ENCODE results near the gene FGR.
A peak's percentile ranks its signal among the peaks of the same experiment; 100 is the strongest.
"Not testable (repeated sequence)": the region's sequence is repeated elsewhere in the genome, so short reads cannot be mapped to it uniquely, and the experiment has no call there.

FGR gene

GRCh38 chr1:27634985-27635367 lies at the start of gene FGR:
Gene FGR, minus strand, starts transcription at chr1:27635185. Its CDS starts 11,269 bp downstream, at chr1:27623916.
- no peak for DNase-seq

GRCh38 chr1:27684176-27684575 lies 49.2 kb upstream of the FGR start:
- DNase-seq: no peak

GRCh38 chr1:27682351-27682944 lies 47.5 kb upstream of the FGR start:
- DNase-seq: no peak

GRCh38 chr1:27681580-27681979 lies 46.6 kb upstream of the FGR start:
- DNase-seq: not testable (repeated sequence)

GRCh38 chr1:27680225-27680791 lies 45.3 kb upstream of the FGR start:
- not testable (repeated sequence) for DNase-seq

GRCh38 chr1:27678747-27679146 lies 43.8 kb upstream of the FGR start:
- no peak for DNase-seq

GRCh38 chr1:27676410-27676809 lies 41.4 kb upstream of the FGR start:
- no peak for DNase-seq

- no peak for DNase-seq
These were observed 37.7 kb upstream of the FGR start for GRCh38 chr1:27672750-27673112.

GRCh38 chr1:27671964-27672749 lies 37.2 kb upstream of the FGR start, which contains the start of gene IFI6:
Gene IFI6, minus strand, starts transcription at chr1:27672192. Its CDS starts 2,878 bp downstream, at chr1:27669314.
- peak; percentile 92 for DNase-seq

GRCh38 chr1:27669876-27670275 lies 34.9 kb upstream of the FGR start:
- no peak for DNase-seq

GRCh38 chr1:27668808-27669723 lies 34.1 kb upstream of the FGR start:
- DNase-seq: peak; percentile 48

GRCh38 chr1:27668121-27668807 lies 33.3 kb upstream of the FGR start:
- no peak for DNase-seq

GRCh38 chr1:27666791-27667254 lies 31.8 kb upstream of the FGR start:
- no peak for DNase-seq

GRCh38 chr1:27666294-27666693 lies 31.3 kb upstream of the FGR start:
- DNase-seq: no peak

GRCh38 chr1:27665016-27665651 lies 30.1 kb upstream of the FGR start:
- no peak for DNase-seq

- no peak for DNase-seq
These were observed 29.3 kb upstream of the FGR start for GRCh38 chr1:27664291-27664690.

- peak; percentile 46 for DNase-seq
These were observed 27.9 kb upstream of the FGR start for GRCh38 chr1:27662707-27663393.

- DNase-seq: no peak
These were observed 27.3 kb upstream of the FGR start for GRCh38 chr1:27662261-27662660.

GRCh38 chr1:27661412-27662075 lies 26.6 kb upstream of the FGR start:
- no peak for DNase-seq

- no peak for DNase-seq
These were observed 25.4 kb upstream of the FGR start for GRCh38 chr1:27660300-27660835.

Data from NCI-H2171 (cell line).